NCI-H1417 (cell line): Measurements from ENCODE around the gene RPL31.

Experiments used
- DNase-seq, 3 experiments: peaks; one replicate each; lab custom pipeline; 2025; lab: John Stamatoyannopoulos, UW

RPL31 gene

DNA sequence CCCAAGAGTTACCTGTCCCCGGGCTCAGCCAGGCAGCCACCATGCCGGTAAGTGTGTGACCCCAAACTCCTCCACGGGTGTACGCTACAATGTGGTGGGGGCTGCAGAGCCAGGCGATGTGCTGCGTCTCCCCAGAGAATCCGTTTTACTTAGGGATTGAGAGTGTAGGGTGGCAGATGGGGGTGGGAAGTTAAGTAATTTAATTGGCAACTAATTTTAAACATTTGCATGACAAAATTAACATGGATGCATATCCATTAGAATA is 26.6 kb upstream of the RPL31 start:
- no peak for DNase-seq

DNA sequence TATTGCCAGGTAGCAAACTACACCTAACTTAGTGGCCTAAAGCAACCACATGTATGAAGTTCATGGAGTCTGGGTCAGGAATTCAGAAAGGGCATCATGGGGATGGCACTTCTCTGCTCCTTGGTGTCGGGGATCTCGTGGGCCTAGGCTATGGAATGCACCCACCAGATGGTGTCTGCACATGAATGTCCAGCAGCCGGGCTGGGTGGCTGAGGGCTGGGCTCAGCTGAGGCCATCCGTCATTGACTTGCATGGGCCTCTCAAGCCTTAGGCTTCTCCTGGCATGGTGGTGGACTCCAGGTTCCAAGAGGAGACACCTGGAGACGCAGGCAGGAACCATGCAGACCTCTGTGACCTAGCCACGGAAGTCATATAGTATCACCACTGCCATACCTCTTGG is 26.0 kb upstream of the RPL31 start:
- DNase-seq: no peak

DNA sequence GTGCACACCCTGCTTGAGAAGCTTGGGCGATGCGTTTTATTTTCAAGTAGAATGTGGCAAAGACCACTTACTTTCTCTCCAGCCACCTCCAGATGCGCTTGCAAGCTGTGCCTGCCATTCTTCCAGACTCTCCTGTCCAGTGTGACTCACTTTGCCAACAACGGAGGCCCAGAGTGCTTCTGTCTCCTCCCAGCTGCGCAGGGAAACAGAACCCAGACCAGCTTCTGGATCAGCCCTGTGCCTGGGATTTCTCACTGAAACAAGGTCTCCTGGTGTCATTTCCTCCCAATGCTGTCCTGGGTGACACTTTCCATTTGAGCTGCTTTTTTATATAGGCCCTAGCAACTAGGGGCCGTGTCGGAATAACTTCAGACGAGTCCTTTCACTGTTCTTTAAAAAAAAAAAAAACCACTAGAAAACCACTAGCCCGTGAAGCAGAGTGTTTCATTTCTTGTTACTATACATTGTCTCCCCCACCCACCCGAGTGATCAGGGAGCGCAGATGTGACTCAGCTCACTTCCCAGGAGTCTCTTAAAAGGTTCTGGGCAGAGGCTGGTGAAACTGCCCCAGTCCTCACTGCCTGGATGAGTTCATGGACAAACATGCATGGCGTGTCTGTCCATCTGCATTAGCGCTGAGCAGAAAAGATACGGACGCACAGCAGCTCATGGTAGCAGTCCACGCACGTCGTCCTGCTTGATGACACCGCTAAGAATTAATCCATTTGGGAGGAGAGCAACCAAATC is 25.3 kb upstream of the RPL31 start:
- peak in 1 of 3 experiments; percentile 50 for DNase-seq

DNA sequence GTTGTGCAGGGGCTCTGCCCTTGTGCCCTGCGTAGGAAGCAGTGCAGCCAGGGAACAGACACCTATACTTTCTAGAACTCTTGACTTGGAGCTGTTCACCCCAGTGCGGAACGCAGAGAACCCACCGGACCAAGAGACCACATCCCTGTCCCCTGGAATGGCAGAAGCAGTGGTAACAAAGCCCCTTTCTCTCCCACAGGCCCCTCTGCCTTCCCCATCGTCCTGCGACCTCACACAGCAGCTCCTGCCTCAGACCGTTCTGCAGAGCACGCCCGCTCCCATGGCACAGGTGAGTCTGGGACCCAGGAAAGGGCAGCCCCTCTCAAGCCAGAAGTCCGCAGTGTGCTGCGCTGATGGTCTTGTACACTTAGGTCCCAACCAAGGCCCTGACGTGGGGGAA is 24.6 kb upstream of the RPL31 start:
- no peak for DNase-seq

DNA sequence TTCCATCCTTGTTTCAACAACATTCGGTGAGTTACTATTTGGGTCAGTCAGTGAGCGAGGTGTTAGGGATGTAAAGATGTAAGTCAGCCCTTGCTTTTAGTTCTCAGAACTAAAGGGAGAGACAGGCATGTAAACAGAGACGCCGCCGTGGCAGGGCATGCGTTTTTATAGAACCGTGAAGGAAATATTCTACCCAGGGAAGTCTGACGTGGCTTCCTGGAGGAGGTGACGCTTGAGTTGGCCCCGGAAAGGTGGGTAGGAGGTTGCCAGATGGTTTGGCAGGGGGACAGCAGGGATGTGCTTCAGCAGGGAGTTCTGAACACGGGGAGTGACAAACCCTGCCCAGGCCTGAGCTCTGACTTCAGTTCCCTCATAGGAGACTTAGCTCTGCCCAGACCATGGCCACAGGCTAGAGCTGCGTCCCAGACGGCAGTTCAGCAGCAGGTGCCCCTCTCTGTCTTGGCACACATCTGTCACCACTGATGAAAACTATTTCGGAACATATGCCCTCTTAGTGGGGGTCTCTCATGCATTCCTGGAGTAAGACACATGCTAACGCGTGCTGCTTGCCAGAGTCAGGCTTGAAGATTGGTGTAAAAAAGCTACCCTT is 23.4 kb upstream of the RPL31 start:
- DNase-seq: no peak

DNA sequence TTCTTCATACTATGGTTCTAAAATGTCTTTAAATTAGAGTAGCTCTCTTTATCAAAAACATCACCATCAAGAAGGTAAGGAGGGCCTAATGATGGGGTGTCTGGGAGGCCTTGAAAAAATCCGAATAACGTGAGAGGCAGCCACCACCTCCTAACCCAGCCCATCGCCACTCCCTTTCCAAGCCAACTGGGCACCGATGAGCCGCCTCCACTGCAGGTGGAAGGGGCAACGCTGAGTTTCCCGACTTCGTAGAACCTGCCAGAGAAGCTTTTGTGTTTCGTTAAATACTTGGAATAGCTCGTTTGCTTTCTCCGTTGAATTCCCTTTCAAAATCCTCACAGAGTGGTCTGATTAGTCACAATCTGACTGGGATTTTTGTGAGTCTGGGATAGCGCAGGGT is 22.0 kb upstream of the RPL31 start:
- no peak for DNase-seq

DNA sequence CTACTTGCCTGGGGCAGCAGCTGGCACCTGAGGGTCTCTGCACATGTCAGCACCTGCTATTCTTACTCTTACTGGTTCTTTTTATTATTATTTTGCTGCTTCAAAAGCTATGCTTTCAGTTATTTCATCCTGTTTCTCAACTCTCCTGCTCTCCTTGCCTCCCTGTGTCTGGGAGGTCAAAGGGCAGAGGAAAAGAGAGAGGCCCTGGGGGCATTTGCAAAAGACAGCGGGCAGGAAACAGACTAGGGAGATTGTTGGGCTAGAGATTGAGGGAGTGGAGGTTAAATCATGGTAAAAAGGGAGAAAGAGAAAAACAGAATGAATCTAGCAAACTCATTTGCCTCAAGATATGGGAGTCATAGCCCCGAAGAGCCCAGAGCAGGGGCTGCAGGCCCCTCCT is 21.1 kb upstream of the RPL31 start:
- DNase-seq: no peak

DNA sequence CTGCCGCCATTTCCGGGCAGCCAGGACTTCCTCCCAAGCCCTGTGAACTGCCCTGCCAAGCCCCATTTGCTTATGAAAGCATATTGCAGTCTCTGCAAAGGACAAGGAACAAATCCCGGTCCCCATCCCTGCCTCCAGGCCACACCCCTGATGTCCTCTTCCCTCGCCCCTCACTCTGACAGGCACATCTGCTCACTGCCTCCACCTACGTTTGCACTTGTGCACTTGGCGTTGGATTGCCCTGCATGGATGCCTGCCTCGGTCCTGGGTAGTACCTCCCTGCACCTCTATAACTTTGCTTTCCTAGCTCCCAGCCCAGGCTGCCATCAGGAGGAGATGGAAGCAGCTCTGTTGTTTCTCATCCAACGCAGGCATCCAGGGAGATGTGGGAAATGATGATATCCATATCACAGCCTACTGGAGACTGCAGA is 19.6 kb upstream of the RPL31 start:
- no peak for DNase-seq

DNA sequence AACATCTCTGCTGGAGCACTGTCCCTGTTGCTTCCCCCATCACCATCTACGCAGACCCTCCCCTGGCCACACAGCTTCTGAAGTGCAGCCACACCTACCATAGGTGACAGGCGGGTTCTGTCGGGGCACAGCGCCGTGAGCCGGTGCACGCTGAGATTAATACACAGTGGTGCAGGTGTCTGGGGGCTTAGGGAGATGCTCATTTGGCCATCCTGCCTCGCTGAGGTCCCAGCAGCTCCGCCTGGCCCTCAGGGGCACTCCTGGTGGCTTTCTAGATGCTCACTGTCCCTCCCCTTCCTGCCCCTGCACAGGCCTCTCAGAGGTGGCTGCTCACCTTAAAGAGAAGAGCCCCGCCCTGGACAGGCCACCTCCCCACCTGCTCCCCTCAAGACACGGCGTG is 18.9 kb upstream of the RPL31 start:
- no peak for DNase-seq

DNA sequence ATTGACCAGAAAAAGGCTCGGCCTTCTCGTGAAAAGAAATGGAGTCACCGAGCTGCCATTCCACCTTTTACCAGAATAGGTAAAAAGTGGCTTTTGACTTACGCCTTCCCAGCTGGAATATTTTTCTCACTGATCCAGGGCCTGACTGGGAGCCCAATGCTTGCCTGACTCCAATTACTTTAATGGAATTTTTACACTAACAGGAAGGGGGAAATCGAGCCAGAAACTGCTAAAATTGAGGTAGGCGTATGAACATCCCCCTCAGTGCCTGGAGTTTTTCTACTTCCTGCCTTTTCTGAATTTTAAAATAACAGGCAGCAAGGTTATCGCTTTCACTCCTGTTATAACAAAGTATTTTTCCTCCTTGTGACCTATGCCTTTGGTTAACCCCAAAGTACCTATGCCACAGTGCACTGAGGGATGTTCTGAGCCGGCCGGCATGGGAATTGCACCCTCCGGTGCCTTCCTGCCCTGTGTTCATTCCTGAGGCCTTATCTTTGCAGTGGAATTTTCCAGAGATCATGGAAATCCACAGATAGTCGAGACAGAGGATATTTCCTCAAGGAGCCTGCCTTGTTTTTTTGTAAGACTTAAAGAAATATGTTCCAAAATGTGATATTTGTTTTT is 18.3 kb upstream of the RPL31 start:
- DNase-seq: no peak

DNA sequence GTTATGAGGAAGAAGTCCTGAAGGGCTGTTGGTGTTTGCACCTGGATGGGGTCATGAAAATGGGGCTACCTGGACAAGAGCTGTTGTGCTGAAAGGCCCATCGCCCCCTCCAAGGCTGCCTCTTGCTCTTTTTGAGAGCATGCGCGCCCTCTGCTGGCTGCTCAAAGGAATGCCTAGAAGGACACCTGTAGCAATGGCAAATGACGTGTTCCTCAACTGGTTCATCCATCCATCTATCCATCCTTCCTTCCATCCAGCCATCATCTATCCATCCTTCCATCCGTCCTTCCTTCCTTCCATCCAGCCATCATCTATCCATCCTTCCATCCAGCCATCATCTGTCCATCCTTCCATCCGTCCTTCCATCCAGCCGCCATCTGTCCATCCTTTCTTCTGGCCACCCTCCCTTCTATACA is 17.2 kb upstream of the RPL31 start:
- peak; percentile 41 to 80 (median 71) for DNase-seq

DNA sequence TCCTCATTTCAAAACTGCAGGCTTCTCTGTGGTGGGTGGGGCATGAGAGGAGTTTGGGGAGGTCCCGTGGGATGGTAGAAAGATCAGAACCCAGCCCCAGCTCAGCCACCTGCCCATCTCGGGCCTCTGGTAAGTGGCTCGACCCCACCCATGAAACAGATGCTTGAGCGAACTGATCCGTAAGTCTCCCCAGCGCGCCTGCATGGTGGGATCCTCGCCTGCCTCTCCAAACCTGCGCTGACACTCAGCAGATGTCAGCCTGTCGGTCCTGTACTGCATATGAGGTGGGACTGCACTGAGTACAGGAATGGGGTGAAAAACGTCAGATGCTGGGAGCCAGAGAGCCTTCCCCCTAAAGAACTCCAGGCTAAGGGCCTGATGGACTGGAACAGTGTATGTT is 15.9 kb upstream of the RPL31 start:
- DNase-seq: no peak

DNA sequence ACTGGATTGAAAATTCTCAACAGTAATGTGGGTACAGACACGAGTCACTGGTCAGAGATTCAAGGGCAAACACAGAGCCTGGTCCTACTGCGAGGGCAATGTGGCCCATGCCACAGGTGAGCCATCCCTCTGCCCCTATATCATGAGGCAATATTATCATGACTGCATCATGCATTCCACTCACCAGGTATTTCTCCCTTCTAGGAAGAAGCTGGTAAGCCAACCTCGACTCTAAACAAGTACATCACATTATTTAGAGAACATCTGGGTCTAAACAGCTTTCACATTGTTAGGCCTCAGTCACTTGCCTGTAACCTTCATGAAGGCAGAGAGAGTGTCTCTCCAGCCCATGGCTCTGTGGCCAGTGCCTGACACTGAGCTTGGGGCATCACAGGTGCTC is 14.6 kb upstream of the RPL31 start:
- no peak for DNase-seq

DNA sequence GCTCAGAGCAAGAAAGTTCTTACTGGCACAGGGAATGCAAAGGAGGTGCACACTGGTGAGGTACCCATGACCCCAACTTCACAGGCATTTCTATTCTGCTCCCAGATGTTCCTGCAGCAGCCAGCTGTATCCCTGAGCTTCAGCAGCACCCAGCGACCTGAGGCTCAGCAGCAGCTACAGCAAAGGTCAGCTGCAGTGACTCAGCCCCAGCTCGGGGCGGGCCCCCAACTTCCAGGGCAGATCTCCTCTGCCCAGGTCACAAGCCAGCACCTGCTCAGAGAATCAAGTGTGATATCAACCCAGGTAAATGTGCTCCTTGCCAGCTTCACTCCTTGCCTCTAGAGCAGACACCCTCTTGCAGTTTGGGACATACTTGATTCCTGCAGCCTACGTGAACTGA is 14.1 kb upstream of the RPL31 start:
- no peak for DNase-seq

DNA sequence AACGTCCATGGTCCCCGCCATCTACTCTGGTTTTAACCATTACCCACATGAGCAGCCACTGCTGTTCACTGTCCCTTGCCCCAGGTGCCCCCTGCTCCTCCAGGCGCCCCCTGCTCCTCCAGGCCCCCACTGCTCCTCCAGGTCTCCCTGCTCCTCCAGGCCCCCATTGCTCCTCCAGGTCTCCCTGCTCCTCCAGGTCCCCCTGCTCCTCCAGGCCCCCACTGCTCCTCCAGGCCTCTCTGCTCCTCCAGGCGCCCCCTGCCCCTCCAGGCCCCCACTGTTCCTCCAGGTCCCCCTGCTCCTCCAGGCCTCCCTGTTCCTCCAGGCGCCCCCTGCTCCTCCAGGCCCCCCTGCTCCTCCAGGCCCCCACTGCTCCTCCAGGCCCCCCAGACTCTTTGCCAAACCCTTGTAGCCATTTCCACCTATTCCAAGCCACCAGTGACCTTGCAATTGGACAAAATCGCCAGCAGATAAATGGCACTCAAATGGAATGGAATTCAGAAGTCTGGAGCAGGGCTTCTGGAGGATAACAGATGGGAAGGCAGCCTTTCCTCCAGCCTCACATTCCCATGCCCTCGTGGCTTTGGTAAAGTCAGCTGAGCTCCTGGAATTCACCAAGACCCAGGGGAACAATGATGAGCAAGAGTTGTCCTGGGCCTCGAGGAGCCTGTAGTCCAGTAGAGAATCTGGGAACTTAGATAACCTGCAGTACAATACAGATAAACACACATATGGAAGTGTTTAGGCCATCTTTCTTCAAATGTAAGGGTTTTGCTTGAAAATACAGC is 13.3 kb upstream of the RPL31 start:
- no peak for DNase-seq

DNA sequence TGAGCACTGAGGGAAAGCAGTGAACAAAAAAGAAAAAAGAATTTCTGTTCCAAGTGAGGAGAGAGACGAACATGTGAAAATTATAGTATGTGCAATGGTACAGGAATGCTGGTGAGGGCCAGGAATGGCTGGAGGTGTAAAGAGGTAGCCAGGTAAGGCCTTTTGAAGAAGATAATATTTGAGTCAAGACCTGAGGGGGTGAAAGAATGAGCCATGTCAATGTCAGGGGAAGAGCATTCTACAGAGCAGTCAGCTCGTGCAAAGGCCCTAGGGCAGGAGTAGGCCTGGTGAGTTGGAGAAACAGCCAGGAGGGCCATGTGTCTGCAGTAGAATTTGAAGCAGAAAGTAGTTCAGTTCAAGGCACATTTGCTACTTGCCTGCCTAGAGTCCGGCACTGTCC is 12.4 kb upstream of the RPL31 start:
- no peak for DNase-seq

DNA sequence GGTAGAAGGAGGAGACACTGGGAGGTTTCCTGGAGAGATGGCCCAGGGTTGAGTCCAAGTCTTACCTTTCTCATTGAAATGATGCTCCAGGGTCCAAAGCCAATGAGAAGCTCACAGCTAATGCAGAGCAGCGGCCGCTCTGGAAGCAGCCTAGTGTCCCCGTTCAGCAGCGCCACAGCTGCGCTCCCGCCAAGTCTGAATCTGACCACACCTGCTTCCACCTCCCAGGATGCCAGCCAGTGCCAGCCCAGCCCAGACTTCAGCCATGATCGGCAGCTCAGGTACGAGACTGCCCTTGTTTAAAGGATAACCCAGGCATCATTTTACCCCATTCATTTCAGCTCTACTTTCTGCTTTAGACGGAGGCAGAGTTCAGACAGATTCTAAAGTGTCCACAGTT is 11.9 kb upstream of the RPL31 start:
- DNase-seq: no peak

DNA sequence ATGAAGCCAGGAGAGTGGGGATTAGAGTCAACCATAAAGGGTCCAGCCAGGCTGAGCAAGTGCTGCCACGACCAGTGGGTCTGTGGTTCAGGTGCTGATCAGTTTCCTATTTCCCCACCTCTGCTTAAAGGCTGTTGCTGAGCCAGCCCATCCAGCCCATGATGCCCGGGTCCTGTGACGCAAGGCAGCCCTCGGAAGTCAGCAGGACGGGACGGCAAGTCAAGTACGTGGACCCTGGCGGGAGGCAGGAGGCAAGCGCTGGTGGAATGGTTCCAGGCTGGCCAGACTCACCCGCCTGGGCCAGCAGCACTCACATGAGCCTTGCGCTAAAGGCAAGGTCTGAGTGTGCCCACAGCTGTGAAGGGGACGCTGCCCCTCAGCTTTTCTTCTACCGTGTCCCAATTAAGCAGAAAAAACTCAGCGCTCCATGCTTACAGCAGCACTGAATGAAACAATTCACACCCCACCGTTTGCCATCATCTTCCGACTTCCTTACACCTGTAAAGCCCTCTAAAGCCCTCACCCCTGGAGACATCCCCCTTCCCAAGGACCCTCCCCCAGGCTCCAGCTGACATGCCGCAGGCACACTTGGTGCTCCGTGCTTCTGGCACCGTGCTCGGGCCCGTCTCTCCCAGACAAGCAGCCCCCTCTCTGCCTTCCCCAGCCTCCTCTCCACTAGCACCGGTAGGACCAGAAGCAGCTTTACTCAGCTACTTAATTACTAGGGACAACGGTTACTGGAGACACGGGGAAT is 11.3 kb upstream of the RPL31 start:
- DNase-seq: no peak

DNA sequence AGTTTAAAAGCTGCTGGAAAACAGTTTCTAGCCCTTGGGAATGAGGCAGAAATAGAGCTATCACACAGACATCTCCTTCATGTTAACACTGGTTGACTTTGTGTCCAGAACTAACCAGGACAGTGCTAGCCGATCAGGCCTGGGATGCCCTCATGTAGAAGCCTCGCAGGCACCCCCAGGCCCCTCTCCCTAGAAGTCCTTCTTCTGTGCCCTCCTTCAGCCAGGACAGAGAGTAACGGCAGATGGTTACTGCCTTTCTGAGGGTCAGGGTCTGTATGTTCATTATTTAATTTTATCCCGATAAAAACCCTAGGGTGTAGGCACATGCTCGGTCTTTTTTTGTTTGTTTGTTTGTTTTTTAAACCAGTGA is 10.7 kb upstream of the RPL31 start:
- no peak for DNase-seq

DNA sequence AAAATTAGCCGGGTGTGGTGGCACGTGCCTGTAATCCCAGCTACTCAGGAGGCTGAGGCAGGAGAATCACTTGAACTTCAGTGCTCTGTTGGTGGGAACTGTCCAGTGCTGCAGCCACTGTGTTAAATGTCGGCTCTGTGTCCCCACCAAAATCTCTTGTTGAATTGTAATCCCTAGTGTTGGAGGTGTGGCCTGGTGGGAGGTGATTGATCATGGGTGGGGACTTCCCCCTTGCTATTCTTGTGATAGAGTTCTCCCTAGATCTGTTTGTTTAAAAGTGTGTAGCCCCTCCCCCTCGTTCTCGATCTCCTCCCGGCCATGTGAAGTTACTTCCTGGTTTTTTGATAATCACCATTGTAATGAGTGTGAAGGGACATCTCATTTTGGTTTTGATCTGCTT is 9.8 kb upstream of the RPL31 start:
- no peak for DNase-seq

DNA sequence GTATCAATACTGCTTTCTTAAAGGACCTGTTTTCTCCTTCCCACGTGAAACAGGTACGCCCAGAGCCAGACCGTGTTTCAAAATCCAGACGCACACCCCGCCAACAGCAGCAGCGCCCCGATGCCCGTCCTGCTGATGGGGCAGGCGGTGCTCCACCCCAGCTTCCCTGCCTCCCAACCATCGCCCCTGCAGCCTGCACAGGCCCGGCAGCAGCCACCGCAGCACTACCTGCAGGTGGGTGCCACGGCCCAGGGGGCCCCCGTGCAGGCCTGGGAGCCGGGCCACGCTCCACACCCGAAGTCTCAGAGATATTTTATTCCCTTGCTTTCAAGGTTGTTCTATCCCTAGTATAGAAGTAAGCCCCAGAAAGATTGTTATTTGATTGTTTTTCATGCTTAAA is 8.8 kb upstream of the RPL31 start:
- no peak for DNase-seq

DNA sequence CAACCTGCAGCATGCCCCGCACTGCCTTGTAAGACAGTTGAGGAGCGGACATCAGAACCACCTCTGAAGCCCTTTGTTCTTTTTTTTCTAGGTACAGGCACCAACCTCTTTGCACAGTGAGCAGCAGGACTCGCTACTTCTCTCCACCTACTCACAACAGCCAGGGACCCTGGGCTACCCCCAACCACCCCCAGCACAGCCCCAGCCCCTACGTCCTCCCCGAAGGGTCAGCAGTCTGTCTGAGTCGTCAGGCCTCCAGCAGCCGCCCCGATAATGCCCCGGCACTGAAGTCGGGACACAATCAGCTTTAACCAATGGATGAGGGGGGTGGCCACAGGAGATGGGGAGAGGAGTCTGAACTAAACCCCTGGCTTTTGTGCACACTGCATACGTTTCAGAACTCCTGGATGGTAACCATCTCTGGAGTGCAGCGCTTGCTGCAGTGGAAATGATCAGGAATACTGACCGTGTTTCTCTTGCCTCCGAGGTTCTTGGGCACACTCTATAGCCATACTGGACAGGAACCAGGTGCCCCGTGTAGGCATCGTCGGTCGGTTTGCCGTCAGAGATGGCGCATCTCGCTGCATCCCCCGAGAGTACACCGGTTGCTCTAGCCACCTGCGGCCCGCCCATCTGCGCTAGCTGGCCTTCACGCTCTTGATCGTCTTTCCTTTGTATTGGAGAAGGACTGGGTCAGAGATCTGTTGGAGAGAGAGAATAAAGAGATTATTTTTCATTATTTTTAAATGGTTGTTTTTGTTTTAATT is 6.6 kb upstream of the RPL31 start:
- no peak for DNase-seq
